Embryonic facial prominence (tissue), 1 donor: Measurements from ENCODE around the gene NPBWR2.

Experiments used
- DNase-seq: peaks from one replicate; pipeline ENCODE4 v3.0.0-alpha.2; 2016; ENCODE audit errors: extremely low spot score

The NPBWR2 gene

DNA sequence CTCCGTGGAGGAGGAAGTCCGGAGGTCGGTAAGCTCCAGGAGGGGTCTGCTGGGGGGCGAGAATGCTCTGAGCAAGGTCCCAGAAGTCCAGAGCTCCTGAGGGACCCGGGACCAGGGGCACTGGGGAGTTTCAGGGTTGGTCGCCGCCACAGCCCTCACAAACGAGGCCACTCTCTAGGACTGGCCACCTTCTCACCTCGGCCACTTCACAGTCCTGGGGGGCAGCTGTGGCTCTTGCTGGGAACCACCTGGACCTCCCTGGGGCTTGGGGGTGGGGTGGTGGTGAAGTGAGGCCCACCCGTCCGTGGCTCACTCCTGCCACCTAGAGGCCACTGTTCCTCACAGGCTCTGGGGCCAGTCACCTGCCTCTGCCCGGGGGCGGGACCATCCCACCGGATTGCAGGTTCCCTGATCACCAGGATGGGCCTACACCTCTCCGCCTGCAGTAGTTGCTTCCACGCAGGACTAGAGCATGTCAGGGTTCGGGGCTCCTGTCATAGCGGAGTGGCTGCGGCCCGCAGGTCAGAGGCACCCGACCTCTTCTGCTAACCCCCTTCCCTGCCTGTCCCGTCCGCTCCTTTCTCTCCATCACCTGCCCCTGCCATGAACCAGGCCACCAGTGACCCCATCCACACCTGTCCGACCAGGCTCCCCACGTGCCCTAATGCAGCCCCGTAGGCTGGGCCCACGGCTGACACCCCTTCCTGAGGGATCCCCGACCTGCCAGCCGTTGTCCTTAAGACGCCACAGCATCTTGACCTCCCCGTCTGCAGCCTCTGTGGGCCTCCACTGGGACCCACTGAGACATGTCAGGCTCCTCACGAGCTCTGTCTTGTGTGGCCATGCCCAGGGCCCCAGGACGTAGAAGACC lies 49.5 kb downstream of the NPBWR2 start:
- no peak for DNase-seq

DNA sequence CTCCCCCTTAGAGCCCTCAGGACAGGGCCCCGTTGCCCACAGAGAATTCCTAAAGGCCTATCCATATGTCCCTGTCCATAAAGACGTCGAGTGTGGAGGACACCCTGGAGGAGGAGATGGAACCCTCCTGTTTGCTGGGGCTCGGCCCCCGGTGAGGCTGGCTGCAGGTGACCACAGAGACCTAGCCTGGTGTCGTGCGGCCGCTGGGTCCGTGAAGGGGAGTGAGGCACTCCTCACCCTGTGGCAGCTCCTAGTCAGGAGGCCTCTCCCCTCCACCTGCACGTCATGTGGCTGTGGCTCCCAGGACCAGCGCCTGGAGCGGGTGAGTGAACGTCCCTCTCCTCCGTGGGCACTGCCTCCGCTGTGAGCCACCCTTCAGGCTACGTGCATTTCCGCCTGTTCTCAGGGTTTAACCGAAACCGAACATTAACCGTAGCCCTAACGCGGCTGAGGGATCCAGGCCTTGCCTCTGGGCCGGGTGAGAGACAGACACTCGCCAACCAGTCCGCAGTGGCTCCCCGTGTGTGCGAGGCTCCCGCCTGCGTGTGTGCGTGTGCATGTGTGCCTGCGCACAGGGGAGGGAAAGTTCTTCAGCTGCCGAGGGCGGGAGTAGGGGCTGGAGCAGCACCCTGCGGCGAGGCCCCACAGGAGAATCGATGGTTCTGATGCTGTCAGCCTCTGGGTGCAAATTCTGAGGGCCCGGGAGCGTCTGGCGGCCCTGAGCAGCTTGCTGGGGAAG lies 50.3 kb downstream of the NPBWR2 start:
- DNase-seq, result no peak

- no peak for DNase-seq
These were observed 50.8 kb downstream of the NPBWR2 start for GRCh38 chr20:64056639-64056888.

- DNase-seq, result no peak
These were observed 51.3 kb downstream of the NPBWR2 start for GRCh38 chr20:64055893-64056638.

GRCh38 chr20:64055396-64055892 lies 51.9 kb downstream of the NPBWR2 start:
- DNase-seq, result no peak

- DNase-seq, result no peak
These were observed 53.3 kb downstream of the NPBWR2 start for GRCh38 chr20:64053841-64054661.
